ENCODE measurements around the gene IRAK3.

DNA sequence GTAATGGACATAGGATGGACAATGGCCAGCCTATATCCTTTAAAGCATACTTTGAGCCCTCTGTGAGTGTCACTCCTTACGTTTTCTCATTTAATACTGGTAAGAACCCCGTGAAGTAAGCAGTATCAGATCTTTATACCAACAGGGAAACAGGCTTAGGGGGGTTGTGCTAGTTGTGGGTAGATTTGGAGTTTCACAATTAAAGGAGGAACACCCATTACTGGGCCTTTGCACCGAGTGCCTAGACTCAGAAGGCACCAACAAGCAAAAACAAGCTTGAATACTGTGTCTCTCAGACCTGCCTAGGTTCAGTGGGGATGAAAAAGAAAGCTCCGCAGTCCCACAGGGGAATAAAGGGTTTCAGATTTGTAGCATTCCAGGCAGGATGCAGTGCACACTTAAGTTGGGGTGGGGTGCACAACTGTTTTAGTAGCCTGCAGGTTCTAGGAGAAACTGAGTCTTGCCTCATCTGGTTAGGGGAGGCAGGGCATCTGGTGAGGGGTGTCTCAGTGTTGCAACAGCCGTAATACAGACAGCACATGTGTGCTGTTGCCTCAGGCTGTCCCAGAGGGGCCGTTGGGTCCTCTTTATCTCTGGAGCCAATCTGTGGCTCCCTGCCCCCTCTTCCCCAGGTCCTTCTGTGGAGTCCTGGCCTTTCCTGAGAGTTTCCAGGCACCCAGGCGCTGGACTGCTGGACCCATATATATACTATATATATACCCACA is 51.2 kb downstream of the IRAK3 start:
- TF ChIP-seq CTCF (IDR thresholded peaks at IDR 0.05) (no peak), POLR2A (IDR thresholded peaks at IDR 0.05) (no peak), POLR2AphosphoS5 (IDR thresholded peaks at IDR 0.05) (no peak), EP300 (IDR thresholded peaks at IDR 0.05) (no peak)

Measured in gastroesophageal sphincter (tissue), 3 donors.